HepG2 (cell line): ENCODE measurements around the gene SYDE2. TPM values are rescaled to one million over a fixed set of nuclear protein-coding genes. Genes with fewer than 3 reads are reported as not detected.

Source experiments
- HNF1A ChIP-seq, 2 experiments: sonication (generic) in 1 of 2; formaldehyde crosslinking in 1 of 2; IDR thresholded peaks; 2 replicates each; pipeline versions ENCODE4 v1.4.0 to v1.6.1; 2016 to 2020; ENCODE audit warnings: borderline replicate concordance in 1 of 2, low read depth in 1 of 2, mild to moderate bottlenecking in 1 of 2, missing genetic modification reagents in 1 of 2
- HOXA5 ChIP-seq: sonication (generic); formaldehyde crosslinking; IDR thresholded peaks from 2 replicates; pipeline ENCODE4 v1.4.0; 2020; ENCODE audit warnings: missing genetic modification reagents
- MTERF4 ChIP-seq: sonication (generic); formaldehyde crosslinking; IDR thresholded peaks from 2 replicates; pipeline ENCODE4 v1.8.0; 2023; ENCODE audit warnings: mild to moderate bottlenecking, missing genetic modification reagents
- MXI1 ChIP-seq: IDR thresholded peaks from 3 replicates; pipeline ENCODE4 v1.6.1; 2012; ENCODE audit warnings: low read depth, low read length, inconsistent platforms, borderline replicate concordance
- PLRG1 ChIP-seq: fragments of 450-650 bp; conservative IDR thresholded peaks from 2 replicates; pipeline ENCODE4 v1.6.1; 2016
- SMAD1 ChIP-seq: sonication (generic); formaldehyde crosslinking; IDR thresholded peaks from 2 replicates; pipeline ENCODE4 v1.4.0; 2020; ENCODE audit warnings: missing genetic modification reagents, low read depth, mild to moderate bottlenecking, borderline replicate concordance
- SOX6 ChIP-seq, 2 experiments: fragments of 450-650 bp in 1 of 2; sonication (generic) in 1 of 2; formaldehyde crosslinking in 1 of 2; IDR thresholded peaks; 2 replicates each; pipeline versions ENCODE4 v1.4.0 to v1.6.1; 2017 to 2020; ENCODE audit warnings: antibody characterized with exemption in 1 of 2, mild to moderate bottlenecking in 1 of 2, missing genetic modification reagents in 1 of 2
- TAF1 ChIP-seq: sonication (generic); formaldehyde crosslinking; IDR thresholded peaks from 2 replicates; pipeline ENCODE4 v1.4.0; 2020; ENCODE audit warnings: missing genetic modification reagents
- ZNF883 ChIP-seq: sonication (generic); formaldehyde crosslinking; IDR thresholded peaks from 2 replicates; pipeline ENCODE4 v1.5.1; 2020; ENCODE audit warnings: mild to moderate bottlenecking, missing genetic modification reagents; ENCODE audit errors: not compliant biosample characterization
- polyA plus RNA-seq, 8 experiments: library from polyadenylated mRNA; depleted of rRNA in 3 of 8; stranded (reverse) in 7 of 8; unstranded in 1 of 8; fragments of >200 nt; fragmentation: Illumina TruSeq in 4 of 8; extraction: Trizol in 4 of 8; gene quantifications; 2 replicates each; pipeline versions ENCODE4 v1.2.1 to v1.2.3, GENCODE V29; 2011 to 2016; ENCODE audit warnings: low read depth in 4 of 8, missing spikeins in 1 of 8, mixed read lengths in 1 of 8; ENCODE audit not compliant: insufficient read depth in 1 of 8
- total RNA-seq, 5 experiments: library from RNA; depleted of rRNA; stranded (reverse); fragments of >200 nt; fragmentation: Illumina TruSeq; extraction: Trizol; gene quantifications; 2 replicates each; pipeline ENCODE4 v1.2.3, GENCODE V29; 2016; ENCODE audit warnings: low read depth in 1 of 5

Gene SYDE2
- total and polyA plus RNA-seq, 2 of the 13 experiments (the other 11 are each of a cell fraction or from before 2014, with no cell fraction given): 1.8 to 5.3 TPM

DNA sequence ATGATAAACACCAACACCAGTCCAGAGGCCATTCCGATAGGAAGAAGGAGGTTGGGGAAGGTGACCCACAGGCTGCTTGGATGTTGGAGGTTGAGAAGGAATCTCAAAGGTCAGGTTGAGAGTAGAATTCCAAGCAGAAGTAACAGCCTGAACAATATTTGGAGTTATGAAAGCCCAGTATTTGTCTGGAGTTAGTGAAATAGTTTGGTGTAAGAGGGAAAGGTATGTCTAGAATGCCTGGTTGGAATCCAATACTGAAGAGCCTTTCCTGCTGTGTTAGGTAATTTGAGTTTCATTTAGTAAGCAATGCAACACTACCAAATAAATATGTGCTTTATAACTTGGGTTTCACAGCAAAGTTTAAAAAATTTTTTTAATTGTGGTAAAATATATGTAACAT, 82.1 kb downstream of the SYDE2 start (continued):
- TF ChIP-seq HNF1A (IDR thresholded peaks at IDR 0.05; ENCODE audit: low read depth): no peak
- no peak for TF ChIP-seq HNF1A (CRISPR knock-in tag; IDR thresholded peaks at IDR 0.05; ENCODE audit: borderline replicate concordance)
- TF ChIP-seq ZNF883 (CRISPR knock-in tag): no peak
- no peak for TF ChIP-seq PLRG1
- no peak for TF ChIP-seq MXI1
- TF ChIP-seq HOXA5 (CRISPR knock-in tag): no peak
- TF ChIP-seq MTERF4 (CRISPR knock-in tag): no peak
- TF ChIP-seq SMAD1 (CRISPR knock-in tag): no peak
- TF ChIP-seq SOX6 (IDR thresholded peaks at IDR 0.05): no peak
- no peak for TF ChIP-seq SOX6 (CRISPR knock-in tag; IDR thresholded peaks at IDR 0.05)
- TF ChIP-seq TAF1: no peak
